Measurements from ENCODE around the gene SGF29.
"Not testable (repeated sequence)": the region's sequence is repeated elsewhere in the genome, so short reads cannot be mapped to it uniquely, and the experiment has no call there.

Gene SGF29

DNA sequence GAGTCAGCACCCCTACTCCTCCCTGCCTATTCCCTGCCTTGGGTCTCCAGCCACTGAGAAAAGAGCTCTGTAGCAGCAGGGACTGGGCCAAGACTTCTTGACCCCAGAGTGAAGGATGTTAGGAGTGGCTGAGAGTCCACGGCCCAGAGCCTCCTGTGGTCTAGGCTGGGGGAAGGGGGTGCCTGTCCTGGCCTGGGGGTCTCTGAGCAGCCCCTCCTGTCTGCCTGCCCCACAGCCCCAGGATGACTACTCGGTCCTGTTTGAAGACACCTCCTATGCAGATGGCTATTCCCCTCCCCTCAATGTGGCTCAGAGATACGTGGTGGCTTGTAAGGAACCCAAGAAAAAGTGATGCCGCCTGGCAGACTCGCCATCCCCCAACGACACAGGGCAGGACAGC lies 37.6 kb downstream of the SGF29 start:
- no peak overlapping the region for H3K4me3 ChIP-seq (ENCODE audit: insufficient read depth, low read length, poor library complexity, severe bottlenecking)
- no peaks in the 10 kb centered on the region for H4K20me1 ChIP-seq (ENCODE audit: low read depth, low read length)
- H3K4me2 ChIP-seq (ENCODE audit: low read depth, low read length, poor library complexity, severe bottlenecking) = no peak overlapping the region
- no peak overlapping the region for H2AFZ ChIP-seq (ENCODE audit: low read depth, low read length, severe bottlenecking)
- no peak overlapping the region for H3K27ac ChIP-seq (ENCODE audit: low read depth, low read length)
- no peak for TF ChIP-seq EZH2phosphoT487 (conservative IDR thresholded peaks at IDR 0.05; ENCODE audit: low read length)
- TF ChIP-seq, protein P1, sequence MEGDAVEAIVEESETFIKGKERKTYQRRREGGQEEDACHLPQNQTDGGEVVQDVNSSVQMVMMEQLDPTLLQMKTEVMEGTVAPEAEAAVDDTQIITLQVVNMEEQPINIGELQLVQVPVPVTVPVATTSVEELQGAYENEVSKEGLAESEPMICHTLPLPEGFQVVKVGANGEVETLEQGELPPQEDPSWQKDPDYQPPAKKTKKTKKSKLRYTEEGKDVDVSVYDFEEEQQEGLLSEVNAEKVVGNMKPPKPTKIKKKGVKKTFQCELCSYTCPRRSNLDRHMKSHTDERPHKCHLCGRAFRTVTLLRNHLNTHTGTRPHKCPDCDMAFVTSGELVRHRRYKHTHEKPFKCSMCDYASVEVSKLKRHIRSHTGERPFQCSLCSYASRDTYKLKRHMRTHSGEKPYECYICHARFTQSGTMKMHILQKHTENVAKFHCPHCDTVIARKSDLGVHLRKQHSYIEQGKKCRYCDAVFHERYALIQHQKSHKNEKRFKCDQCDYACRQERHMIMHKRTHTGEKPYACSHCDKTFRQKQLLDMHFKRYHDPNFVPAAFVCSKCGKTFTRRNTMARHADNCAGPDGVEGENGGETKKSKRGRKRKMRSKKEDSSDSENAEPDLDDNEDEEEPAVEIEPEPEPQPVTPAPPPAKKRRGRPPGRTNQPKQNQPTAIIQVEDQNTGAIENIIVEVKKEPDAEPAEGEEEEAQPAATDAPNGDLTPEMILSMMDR (IDR thresholded peaks at IDR 0.05; ENCODE audit: insufficient read depth, low read length, poor library complexity, severe bottlenecking) = no peak
- H3K9ac ChIP-seq (ENCODE audit: low read length) = no peak overlapping the region
- no peaks in the 10 kb centered on the region for H3K36me3 ChIP-seq (ENCODE audit: low read length)
- no peaks in the 10 kb centered on the region for H3K27me3 ChIP-seq (ENCODE audit: low read length)
- no peaks in the 10 kb centered on the region for H3K9me3 ChIP-seq (ENCODE audit: insufficient read depth, low read length)
- no peaks in the 10 kb centered on the region for H3F3A ChIP-seq (ENCODE audit: insufficient read depth)
- no peaks in the 10 kb centered on the region for H3K79me2 ChIP-seq (ENCODE audit: insufficient read depth, low read length)
- no peaks in the 10 kb centered on the region for H3K9me2 ChIP-seq (replicated peaks; ENCODE audit: insufficient read depth, low read length)

DNA sequence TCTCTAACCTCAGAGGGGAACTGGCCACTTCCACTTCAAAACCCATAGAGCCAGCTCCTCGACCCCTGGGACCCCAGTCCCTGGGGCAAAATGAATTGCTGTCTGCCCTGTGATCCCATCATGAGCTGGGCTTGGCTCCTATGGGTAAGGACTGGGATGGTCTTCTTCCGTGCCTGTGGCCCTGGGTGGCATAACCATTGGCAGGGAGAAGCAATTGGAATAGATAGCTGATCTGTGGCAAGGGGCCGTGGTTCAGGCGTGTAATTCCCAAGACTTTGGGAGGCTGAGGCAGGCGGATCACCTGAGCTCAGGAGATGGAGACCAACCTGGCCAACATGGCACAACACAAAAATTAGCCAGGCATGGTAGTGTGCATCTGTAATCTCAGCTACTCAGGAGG lies 38.8 kb downstream of the SGF29 start:
- no peak for TF ChIP-seq EZH2phosphoT487 (conservative IDR thresholded peaks at IDR 0.05; ENCODE audit: low read length)
- TF ChIP-seq, protein P1 (IDR thresholded peaks at IDR 0.05; ENCODE audit: insufficient read depth, low read length, poor library complexity, severe bottlenecking) = no peak
- H3K36me3 ChIP-seq (ENCODE audit: low read length) = no peaks in the 10 kb centered on the region
- no peak overlapping the region for H2AFZ ChIP-seq (ENCODE audit: low read depth, low read length, severe bottlenecking)
- H4K20me1 ChIP-seq (ENCODE audit: low read depth, low read length) = no peaks in the 10 kb centered on the region
- no peaks in the 10 kb centered on the region for H3K79me2 ChIP-seq (ENCODE audit: insufficient read depth, low read length)
- H3K4me3 ChIP-seq (ENCODE audit: insufficient read depth, low read length, poor library complexity, severe bottlenecking) = no peak overlapping the region
- no peaks in the 10 kb centered on the region for H3K9me2 ChIP-seq (replicated peaks; ENCODE audit: insufficient read depth, low read length)
- H3K27ac ChIP-seq (ENCODE audit: low read depth, low read length) = no peak overlapping the region
- no peaks in the 10 kb centered on the region for H3K9me3 ChIP-seq (ENCODE audit: insufficient read depth, low read length)
- no peaks in the 10 kb centered on the region for H3F3A ChIP-seq (ENCODE audit: insufficient read depth)
- no peak overlapping the region for H3K9ac ChIP-seq (ENCODE audit: low read length)
- H3K4me2 ChIP-seq (ENCODE audit: low read depth, low read length, poor library complexity, severe bottlenecking) = no peak overlapping the region
- no peaks in the 10 kb centered on the region for H3K27me3 ChIP-seq (ENCODE audit: low read length)

DNA sequence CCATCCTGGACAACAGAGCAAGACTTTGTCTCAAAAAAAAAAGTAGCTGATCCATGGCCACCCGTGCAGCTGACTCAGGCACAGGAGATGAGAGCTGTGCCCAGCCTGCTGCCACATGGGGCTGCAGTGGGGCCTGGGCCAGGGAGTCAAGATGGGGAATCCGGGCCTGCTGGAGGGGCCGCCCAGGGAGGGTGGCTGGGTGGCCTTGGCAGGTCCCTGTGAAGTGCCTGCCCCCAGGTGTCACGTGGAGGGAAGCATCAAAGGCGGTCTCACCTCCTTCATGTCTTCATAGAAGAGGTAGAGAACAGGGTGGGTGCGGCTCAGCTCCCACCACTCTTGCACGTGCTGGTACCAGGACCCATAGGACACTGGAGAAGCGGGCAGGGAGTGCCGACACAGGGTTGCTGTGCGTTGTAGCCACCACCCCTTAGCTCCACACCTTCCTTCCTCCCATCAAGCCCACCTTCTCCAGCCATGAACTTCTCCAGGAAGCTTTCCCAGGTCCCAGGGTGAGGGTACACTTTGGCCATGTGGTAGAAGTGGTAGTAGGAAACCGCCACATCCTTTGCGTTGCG lies 39.3 kb downstream of the SGF29 start:
- H3K36me3 ChIP-seq (ENCODE audit: low read length) = no peaks in the 10 kb centered on the region
- H3F3A ChIP-seq (ENCODE audit: insufficient read depth) = no peaks in the 10 kb centered on the region
- no peaks in the 10 kb centered on the region for H4K20me1 ChIP-seq (ENCODE audit: low read depth, low read length)
- H2AFZ ChIP-seq (ENCODE audit: low read depth, low read length, severe bottlenecking) = no peak overlapping the region
- H3K4me2 ChIP-seq (ENCODE audit: low read depth, low read length, poor library complexity, severe bottlenecking) = no peak overlapping the region
- H3K4me3 ChIP-seq (ENCODE audit: insufficient read depth, low read length, poor library complexity, severe bottlenecking) = no peak overlapping the region
- H3K79me2 ChIP-seq (ENCODE audit: insufficient read depth, low read length) = no peaks in the 10 kb centered on the region
- no peak for TF ChIP-seq EZH2phosphoT487 (conservative IDR thresholded peaks at IDR 0.05; ENCODE audit: low read length)
- TF ChIP-seq, protein P1 (IDR thresholded peaks at IDR 0.05; ENCODE audit: insufficient read depth, low read length, poor library complexity, severe bottlenecking) = no peak
- H3K27ac ChIP-seq (ENCODE audit: low read depth, low read length) = no peak overlapping the region
- no peak overlapping the region for H3K9ac ChIP-seq (ENCODE audit: low read length)
- H3K27me3 ChIP-seq (ENCODE audit: low read length) = no peaks in the 10 kb centered on the region
- no peaks in the 10 kb centered on the region for H3K9me3 ChIP-seq (ENCODE audit: insufficient read depth, low read length)
- H3K9me2 ChIP-seq (replicated peaks; ENCODE audit: insufficient read depth, low read length) = no peaks in the 10 kb centered on the region

DNA sequence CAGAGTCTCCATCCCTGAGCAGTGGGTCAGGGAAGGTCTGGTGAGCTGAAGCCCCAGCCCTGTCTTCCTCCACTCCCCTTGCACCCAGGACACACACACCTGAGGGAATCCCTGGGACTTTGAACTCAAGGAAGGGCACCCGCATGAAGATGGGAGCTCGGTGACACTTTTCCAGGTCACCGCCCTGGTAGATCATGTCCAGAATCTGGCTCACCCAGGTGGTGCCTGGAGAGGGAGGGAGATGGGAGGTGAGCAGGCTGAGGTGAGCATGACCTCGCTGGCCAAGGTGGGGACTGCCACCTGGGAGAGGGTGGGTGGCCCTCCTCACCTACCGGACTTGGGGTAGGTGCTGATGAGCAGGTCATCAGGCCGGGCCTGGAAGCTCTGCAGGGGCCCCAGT lies 41.7 kb downstream of the SGF29 start:
- H3K36me3 ChIP-seq (ENCODE audit: low read length); H3K9me3 ChIP-seq (ENCODE audit: insufficient read depth, low read length); H3K4me3 ChIP-seq (ENCODE audit: insufficient read depth, low read length, poor library complexity, severe bottlenecking); H3F3A ChIP-seq (ENCODE audit: insufficient read depth); H3K4me2 ChIP-seq (ENCODE audit: low read depth, low read length, poor library complexity, severe bottlenecking); H3K27me3 ChIP-seq (ENCODE audit: low read length); H3K79me2 ChIP-seq (ENCODE audit: insufficient read depth, low read length); H2AFZ ChIP-seq (ENCODE audit: low read depth, low read length, severe bottlenecking); H3K9me2 ChIP-seq (replicated peaks; ENCODE audit: insufficient read depth, low read length); H3K9ac ChIP-seq (ENCODE audit: low read length); H3K27ac ChIP-seq (ENCODE audit: low read depth, low read length); H4K20me1 ChIP-seq (ENCODE audit: low read depth, low read length): not testable (repeated sequence)

Data from SU-DHL-6 (cell line).